Natural killer cell (primary cell): Measurements from ENCODE around the gene DLX5. TPM values are rescaled to one million over a fixed set of nuclear protein-coding genes. Genes with fewer than 3 reads are reported as not detected.

Source experiments
- ATAC-seq, 3 donors: fragments of 150-1000 bp in 2 of 3; fragments of 200-7000 bp in 1 of 3; cut with Tn5 transposase; 1 replicate in 1 of 3; 2 replicates in 2 of 3; pipeline ENCODE4 v1.10.0; 2021; ENCODE audit warnings: mild to moderate bottlenecking in 2 of 3, moderate library complexity in 2 of 3
- DNase-seq, 2 donors: peaks; one replicate each; pipeline versions ENCODE4 v3.0.0 to v3.0.0-alpha.2; 2013 to 2021; ENCODE audit warnings: mixed read lengths in 1 of 2
- H3K27ac ChIP-seq: one replicate; pipeline ENCODE4 v1.5.1; 2013; ENCODE audit warnings: mild to moderate bottlenecking, low read length
- H3K27me3 ChIP-seq: one replicate; pipeline ENCODE4 v1.6.1; 2013; ENCODE audit warnings: low read length; ENCODE audit not compliant: control insufficient read depth, insufficient read depth
- H3K36me3 ChIP-seq: one replicate; pipeline ENCODE4 v1.6.1; 2013; ENCODE audit warnings: low read length; ENCODE audit not compliant: control insufficient read depth, insufficient read depth
- H3K4me1 ChIP-seq: one replicate; pipeline ENCODE4 v1.6.1; 2013; ENCODE audit warnings: low read length; ENCODE audit not compliant: control insufficient read depth, insufficient read depth
- H3K4me3 ChIP-seq: one replicate; pipeline ENCODE4 v1.5.1; 2013; ENCODE audit warnings: low read length
- H3K9me3 ChIP-seq: one replicate; pipeline ENCODE4 v1.6.1; 2013; ENCODE audit warnings: low read length; ENCODE audit not compliant: control insufficient read depth, insufficient read depth
- H3K27ac Mint-ChIP-seq, 2 donors: one replicate each; pipeline ENCODE4 v1.8.0; 2022; ENCODE audit warnings: mild to moderate bottlenecking in 2 of 2, mixed read lengths in 2 of 2, moderate library complexity in 1 of 2
- H3K27me3 Mint-ChIP-seq, 2 donors: one replicate each; pipeline ENCODE4 v1.8.0; 2022; ENCODE audit warnings: low read depth in 2 of 2, mixed read lengths in 2 of 2
- H3K36me3 Mint-ChIP-seq: one replicate; pipeline ENCODE4 v1.8.0; 2022; ENCODE audit warnings: mixed read lengths
- H3K4me1 Mint-ChIP-seq, 2 donors: one replicate each; pipeline ENCODE4 v1.8.0; 2022; ENCODE audit warnings: mixed read lengths in 2 of 2
- H3K4me3 Mint-ChIP-seq: one replicate; pipeline ENCODE4 v1.8.0; 2022; ENCODE audit warnings: mild to moderate bottlenecking, moderate library complexity, mixed read lengths
- H3K9me3 Mint-ChIP-seq, 2 donors: one replicate each; pipeline ENCODE4 v1.8.0; 2022; ENCODE audit warnings: mixed read lengths in 2 of 2
- WGBS: methylation state at CpG from one replicate; pipeline ENCODE4 v1.1.7; 2013; ENCODE audit warnings: missing lambda C conversion rate; ENCODE audit not compliant: insufficient coverage; 5-methylcytosine and 5-hydroxymethylcytosine counted together
- intact Hi-C: fragments of 100-400 bp; cut with micrococcal nuclease; formaldehyde crosslinking; loops from one replicate; pipeline ENCODE4 v1.14.2; 2022
- total RNA-seq, 4 donors: library from RNA; stranded (reverse); fragments of 120-200 nt in 1 of 4; gene quantifications; one replicate each; pipeline versions ENCODE4 v1.2.3 to v1.2.4, GENCODE V29; 2013 to 2022
- TF ChIP-seq, protein P1 (sequence below): fragments of 200-600 bp; IDR thresholded peaks from one replicate; pipeline ENCODE4 v1.8.0; 2022; ENCODE audit warnings: antibody characterized with exemption

DLX5 gene
- total RNA-seq, 3 donors from 2014 or later (not counting 1 experiment from before 2014, with no cell fraction given): not detected

DNA sequence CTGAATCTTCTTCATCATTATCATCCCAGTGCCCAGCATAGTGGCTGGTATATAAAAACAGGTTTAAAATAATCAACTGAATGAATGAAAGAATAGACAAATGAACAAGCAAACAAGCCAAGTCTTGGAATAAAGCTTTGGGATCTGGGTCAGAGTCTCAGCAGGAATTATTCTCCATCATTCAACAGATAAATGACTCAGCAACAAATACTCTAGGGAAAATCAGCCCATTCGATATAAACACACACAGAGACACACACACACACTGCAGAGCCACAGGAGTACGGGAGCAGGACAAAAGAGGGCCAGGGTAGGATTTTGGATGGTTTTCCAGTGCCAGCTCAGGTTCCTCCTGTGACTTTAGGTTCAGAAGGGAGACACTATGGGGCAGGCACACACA, 48.5 kb downstream of the DLX5 start:
- no peaks in the 10 kb centered on the region for H3K36me3 ChIP-seq
- H3K4me1 Mint-ChIP-seq: no peaks in the 10 kb centered on the region
- no peaks in the 10 kb centered on the region for H3K9me3 Mint-ChIP-seq
- H3K27me3 Mint-ChIP-seq: peaks cover 25 to 33% of the 10 kb centered on the region in 2 donors
- no peaks in the 10 kb centered on the region for H3K27me3 ChIP-seq
- no peak overlapping the region for H3K4me3 ChIP-seq
- intact Hi-C loops: no loop called here
- WGBS: 84% methylated on average over 2 of the region's 2 CpGs
- no peak overlapping the region for H3K27ac Mint-ChIP-seq
- TF ChIP-seq, protein P1, sequence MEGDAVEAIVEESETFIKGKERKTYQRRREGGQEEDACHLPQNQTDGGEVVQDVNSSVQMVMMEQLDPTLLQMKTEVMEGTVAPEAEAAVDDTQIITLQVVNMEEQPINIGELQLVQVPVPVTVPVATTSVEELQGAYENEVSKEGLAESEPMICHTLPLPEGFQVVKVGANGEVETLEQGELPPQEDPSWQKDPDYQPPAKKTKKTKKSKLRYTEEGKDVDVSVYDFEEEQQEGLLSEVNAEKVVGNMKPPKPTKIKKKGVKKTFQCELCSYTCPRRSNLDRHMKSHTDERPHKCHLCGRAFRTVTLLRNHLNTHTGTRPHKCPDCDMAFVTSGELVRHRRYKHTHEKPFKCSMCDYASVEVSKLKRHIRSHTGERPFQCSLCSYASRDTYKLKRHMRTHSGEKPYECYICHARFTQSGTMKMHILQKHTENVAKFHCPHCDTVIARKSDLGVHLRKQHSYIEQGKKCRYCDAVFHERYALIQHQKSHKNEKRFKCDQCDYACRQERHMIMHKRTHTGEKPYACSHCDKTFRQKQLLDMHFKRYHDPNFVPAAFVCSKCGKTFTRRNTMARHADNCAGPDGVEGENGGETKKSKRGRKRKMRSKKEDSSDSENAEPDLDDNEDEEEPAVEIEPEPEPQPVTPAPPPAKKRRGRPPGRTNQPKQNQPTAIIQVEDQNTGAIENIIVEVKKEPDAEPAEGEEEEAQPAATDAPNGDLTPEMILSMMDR: no peak
- no peak overlapping the region for H3K4me3 Mint-ChIP-seq
- ATAC-seq (no peak), DNase-seq (no peak)
- no peak overlapping the region for H3K27ac ChIP-seq
- H3K4me1 ChIP-seq: no peaks in the 10 kb centered on the region
- H3K36me3 Mint-ChIP-seq: no peaks in the 10 kb centered on the region
- H3K9me3 ChIP-seq: no peaks in the 10 kb centered on the region

DNA sequence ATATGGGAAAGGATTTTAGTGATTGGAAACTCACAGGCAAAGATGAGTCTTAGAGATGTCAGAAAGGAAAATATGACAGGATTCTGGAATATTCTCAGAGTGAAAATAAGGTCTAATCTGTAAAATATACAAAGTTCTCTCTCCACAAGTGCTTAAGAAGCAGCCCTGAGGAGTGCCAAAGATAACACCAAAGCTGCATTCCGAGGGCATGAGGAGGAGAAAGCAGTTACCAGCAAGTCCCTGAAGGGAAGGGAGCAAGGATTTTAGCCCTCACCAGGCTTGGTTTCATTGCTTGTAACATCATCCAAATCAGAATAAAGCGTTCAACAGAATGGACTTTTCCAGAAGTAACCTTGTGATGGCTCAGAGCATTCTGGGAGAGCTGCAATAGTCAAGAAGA, 50.6 kb downstream of the DLX5 start:
- no peak overlapping the region for H3K4me3 ChIP-seq
- Mint-ChIP-seq H3K27me3 (peaks cover 29 to 47% of the 10 kb centered on the region in 2 donors), H3K4me3 (no peak overlapping the region), H3K27ac (no peak overlapping the region), H3K9me3 (peaks cover 0 to 2% of the 10 kb centered on the region in 2 donors), H3K36me3 (no peaks in the 10 kb centered on the region), H3K4me1 (no peaks in the 10 kb centered on the region)
- TF ChIP-seq, protein P1: no peak
- H3K9me3 ChIP-seq: no peaks in the 10 kb centered on the region
- WGBS: 87% methylated on average over 2 of the region's 2 CpGs
- DNase-seq (no peak), ATAC-seq (no peak)
- no peaks in the 10 kb centered on the region for H3K4me1 ChIP-seq
- H3K27me3 ChIP-seq: peaks cover 5% of the 10 kb centered on the region
- intact Hi-C loops: no loop called here
- H3K36me3 ChIP-seq: no peaks in the 10 kb centered on the region
- H3K27ac ChIP-seq: no peak overlapping the region

DNA sequence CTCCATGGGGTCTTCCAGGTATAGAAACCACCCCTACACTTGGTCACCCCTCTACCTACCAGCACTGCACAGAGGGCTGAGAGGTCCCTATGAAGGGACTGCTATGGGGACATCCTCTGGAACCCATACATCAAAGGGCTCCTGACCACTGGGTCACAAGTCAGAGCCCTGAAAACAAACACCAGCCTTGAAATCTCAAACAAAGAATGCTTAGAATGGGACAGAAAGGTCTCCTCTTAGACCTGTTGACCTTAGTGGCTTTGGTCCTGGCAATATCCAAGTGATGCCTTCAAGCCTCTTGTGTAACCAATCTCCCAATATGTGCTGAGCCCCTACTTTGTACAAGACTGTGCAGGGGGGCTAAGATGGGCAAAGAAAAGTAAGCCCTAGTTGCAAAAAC, 53.9 kb downstream of the DLX5 start:
- H3K27ac ChIP-seq: no peak overlapping the region
- no peaks in the 10 kb centered on the region for H3K9me3 ChIP-seq
- H3K36me3 ChIP-seq: no peaks in the 10 kb centered on the region
- H3K36me3 Mint-ChIP-seq: no peaks in the 10 kb centered on the region
- peaks cover 0 to 2% of the 10 kb centered on the region in 2 donors for H3K9me3 Mint-ChIP-seq
- H3K4me1 ChIP-seq: no peaks in the 10 kb centered on the region
- H3K4me3 ChIP-seq: no peak overlapping the region
- H3K27me3 Mint-ChIP-seq: peaks cover 27 to 59% of the 10 kb centered on the region in 2 donors
- intact Hi-C loops: no loop called here
- H3K27me3 ChIP-seq: peaks cover 5% of the 10 kb centered on the region
- no peak overlapping the region for H3K4me3 Mint-ChIP-seq
- ATAC-seq: no peak
- TF ChIP-seq, protein P1: no peak
- no peak for DNase-seq
- H3K27ac Mint-ChIP-seq: no peak overlapping the region
- H3K4me1 Mint-ChIP-seq: no peaks in the 10 kb centered on the region

Other genes with a start within 250 kb of the DLX5 start
- gene DLX6, start 19.3 kb downstream of the DLX5 start, total RNA-seq: not detected
- 10 to 100 TPM in 2 of 3 donors, 1 to 10 TPM in 1; 7.3 to 10.4 (median 10.1) TPM for gene SDHAF3, start 92.9 kb upstream of the DLX5 start, total RNA-seq